ENCODE results near the gene DUSP23.

DUSP23 gene

DNA sequence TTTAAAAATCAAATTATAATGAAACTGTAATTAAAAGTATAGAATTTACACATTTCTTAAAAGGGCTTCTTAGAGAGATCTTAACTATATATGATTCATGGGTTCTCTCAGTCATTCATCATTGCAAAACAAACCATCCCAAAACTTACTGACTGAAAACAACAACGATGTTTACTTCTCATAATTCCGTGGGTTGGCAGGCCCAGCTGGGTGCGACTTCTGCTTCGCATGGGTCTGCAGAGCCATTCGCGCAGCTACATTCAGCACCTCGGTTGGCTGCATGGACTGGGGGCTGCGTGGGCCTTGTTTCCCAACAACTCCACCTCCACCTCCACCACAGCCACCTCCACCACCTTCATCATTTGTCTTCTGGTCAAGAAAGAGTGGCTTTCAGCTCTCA is 50.0 kb downstream of the DUSP23 start:
- Mint-ChIP-seq H3K27me3 (no peaks in the 10 kb centered on the region), H3K9me3 (no peaks in the 10 kb centered on the region), H3K27ac (no peak overlapping the region)

GRCh38 chr1:159831412-159832141 is 50.8 kb downstream of the DUSP23 start:
- ATAC-seq (no peak), DNase-seq (no peak)
- no peak overlapping the region for H3K4me3 Mint-ChIP-seq
- H3K27ac Mint-ChIP-seq, result no peak overlapping the region
- no peaks in the 10 kb centered on the region for H3K9me3 Mint-ChIP-seq
- H3K27me3 Mint-ChIP-seq, result no peaks in the 10 kb centered on the region
- H3K4me1 Mint-ChIP-seq, result peaks cover 30% of the 10 kb centered on the region

More for the DNA sequence above, 50.0 kb downstream of the DUSP23 start:
- Mint-ChIP-seq H3K4me1 (peaks cover 39% of the 10 kb centered on the region), H3K4me3 (no peak overlapping the region)
- DNase-seq, result no peak
- ATAC-seq, result no peak
